ENCODE measurements around the gene EEF2K. TPM values are rescaled to one million over a fixed set of nuclear protein-coding genes. Genes with fewer than 3 reads are reported as not detected.
A peak's percentile ranks its signal among the peaks of the same experiment; 100 is the strongest.

The EEF2K gene
- total and polyA plus RNA-seq, 2 of the 13 experiments (the other 11 are each of a cell fraction or from before 2014, with no cell fraction given): 22.0 to 23.8 TPM

DNA sequence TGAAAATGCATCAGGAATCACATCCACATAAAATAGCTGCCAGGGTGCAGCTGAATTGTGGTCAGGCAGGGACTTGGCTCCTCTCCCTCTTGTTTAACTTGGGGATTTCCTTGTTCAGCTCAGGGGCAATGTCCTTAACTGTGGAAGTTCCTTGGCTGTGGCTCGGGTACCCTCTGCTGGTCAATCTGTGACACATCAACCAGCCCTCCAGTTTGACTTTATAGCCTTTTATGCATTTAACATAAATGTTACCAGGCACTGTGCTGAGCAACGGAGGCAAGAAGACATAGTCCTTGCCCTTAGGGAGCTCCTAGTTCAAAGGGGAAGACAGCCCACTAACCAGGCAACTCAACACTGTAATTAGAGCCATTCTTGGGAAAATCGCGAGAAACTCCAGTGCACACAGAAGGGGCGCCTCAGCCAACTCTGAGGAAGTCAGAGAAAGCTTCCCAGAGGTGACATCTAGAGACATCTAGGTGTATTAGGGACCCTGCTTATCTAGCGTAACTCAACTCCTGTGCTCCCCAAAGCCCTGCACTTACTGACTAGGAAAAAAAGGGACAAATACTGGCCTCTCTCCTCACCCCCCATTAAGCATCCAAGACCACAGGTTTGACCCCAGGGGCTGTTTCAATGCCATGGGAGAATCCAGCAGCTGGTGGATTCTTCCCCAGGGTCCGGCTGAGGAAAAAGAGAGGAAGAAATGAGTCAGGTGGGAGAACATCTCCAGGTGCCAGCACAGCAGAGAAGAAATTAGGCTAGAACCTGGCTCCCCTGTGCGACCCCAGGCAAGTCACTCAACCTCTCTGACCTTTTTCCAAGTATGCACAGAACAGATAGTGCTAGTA, 17.3 kb upstream of the EEF2K start (continued):
- TF ChIP-seq, protein P1, sequence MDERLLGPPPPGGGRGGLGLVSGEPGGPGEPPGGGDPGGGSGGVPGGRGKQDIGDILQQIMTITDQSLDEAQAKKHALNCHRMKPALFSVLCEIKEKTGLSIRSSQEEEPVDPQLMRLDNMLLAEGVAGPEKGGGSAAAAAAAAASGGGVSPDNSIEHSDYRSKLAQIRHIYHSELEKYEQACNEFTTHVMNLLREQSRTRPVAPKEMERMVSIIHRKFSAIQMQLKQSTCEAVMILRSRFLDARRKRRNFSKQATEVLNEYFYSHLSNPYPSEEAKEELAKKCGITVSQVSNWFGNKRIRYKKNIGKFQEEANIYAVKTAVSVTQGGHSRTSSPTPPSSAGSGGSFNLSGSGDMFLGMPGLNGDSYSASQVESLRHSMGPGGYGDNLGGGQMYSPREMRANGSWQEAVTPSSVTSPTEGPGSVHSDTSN (CRISPR knock-in tag; IDR thresholded peaks at IDR 0.05): no peak
- TF ChIP-seq, protein P2, sequence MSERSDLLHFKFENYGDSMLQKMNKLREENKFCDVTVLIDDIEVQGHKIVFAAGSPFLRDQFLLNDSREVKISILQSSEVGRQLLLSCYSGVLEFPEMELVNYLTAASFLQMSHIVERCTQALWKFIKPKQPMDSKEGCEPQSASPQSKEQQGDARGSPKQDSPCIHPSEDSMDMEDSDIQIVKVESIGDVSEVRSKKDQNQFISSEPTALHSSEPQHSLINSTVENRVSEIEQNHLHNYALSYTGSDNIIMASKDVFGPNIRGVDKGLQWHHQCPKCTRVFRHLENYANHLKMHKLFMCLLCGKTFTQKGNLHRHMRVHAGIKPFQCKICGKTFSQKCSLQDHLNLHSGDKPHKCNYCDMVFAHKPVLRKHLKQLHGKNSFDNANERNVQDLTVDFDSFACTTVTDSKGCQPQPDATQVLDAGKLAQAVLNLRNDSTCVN (CRISPR knock-in tag; IDR thresholded peaks at IDR 0.05; ENCODE audit: borderline replicate concordance): no peak
- TF ChIP-seq NCOA2 (CRISPR knock-in tag; IDR thresholded peaks at IDR 0.05): no peak
- TF ChIP-seq ZC3H13 (CRISPR knock-in tag; IDR thresholded peaks at IDR 0.05): no peak
- no peak for TF ChIP-seq ZNF33B (CRISPR knock-in tag; IDR thresholded peaks at IDR 0.05)
- no peak; the same call in 1 of the 2 replicates for TF ChIP-seq ZNF331 (CRISPR knock-in tag; IDR thresholded peaks at IDR 0.05)
- no peak for TF ChIP-seq ZNF20 (CRISPR knock-in tag; IDR thresholded peaks at IDR 0.05)
- TF ChIP-seq ZFX (CRISPR knock-in tag; IDR thresholded peaks at IDR 0.05; ENCODE audit: low read depth): no peak
- TF ChIP-seq ZNF253 (CRISPR knock-in tag; IDR thresholded peaks at IDR 0.05; ENCODE audit: borderline replicate concordance): 0 out of 2 replicates have a peak, but pooled peaks have one; percentile 63
- TF ChIP-seq, protein P3, sequence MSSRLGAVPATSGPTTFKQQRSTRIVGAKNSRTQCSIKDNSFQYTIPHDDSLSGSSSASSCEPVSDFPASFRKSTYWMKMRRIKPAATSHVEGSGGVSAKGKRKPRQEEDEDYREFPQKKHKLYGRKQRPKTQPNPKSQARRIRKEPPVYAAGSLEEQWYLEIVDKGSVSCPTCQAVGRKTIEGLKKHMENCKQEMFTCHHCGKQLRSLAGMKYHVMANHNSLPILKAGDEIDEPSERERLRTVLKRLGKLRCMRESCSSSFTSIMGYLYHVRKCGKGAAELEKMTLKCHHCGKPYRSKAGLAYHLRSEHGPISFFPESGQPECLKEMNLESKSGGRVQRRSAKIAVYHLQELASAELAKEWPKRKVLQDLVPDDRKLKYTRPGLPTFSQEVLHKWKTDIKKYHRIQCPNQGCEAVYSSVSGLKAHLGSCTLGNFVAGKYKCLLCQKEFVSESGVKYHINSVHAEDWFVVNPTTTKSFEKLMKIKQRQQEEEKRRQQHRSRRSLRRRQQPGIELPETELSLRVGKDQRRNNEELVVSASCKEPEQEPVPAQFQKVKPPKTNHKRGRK (CRISPR knock-in tag; IDR thresholded peaks at IDR 0.05): no peak
- TF ChIP-seq SRSF1 (optimal IDR thresholded peaks at IDR 0.05; ENCODE audit: low read depth, low read length): no peak
- no peak for TF ChIP-seq ADNP (CRISPR knock-in tag; IDR thresholded peaks at IDR 0.05)
- TF ChIP-seq ZSCAN9 (CRISPR knock-in tag; IDR thresholded peaks at IDR 0.05; ENCODE audit: borderline replicate concordance): no peak
- TF ChIP-seq KLF13 (CRISPR knock-in tag; IDR thresholded peaks at IDR 0.05): no peak
- no peak for TF ChIP-seq EZH2 (conservative IDR thresholded peaks at IDR 0.05; ENCODE audit: low read depth, low read length)
- TF ChIP-seq, protein P4, sequence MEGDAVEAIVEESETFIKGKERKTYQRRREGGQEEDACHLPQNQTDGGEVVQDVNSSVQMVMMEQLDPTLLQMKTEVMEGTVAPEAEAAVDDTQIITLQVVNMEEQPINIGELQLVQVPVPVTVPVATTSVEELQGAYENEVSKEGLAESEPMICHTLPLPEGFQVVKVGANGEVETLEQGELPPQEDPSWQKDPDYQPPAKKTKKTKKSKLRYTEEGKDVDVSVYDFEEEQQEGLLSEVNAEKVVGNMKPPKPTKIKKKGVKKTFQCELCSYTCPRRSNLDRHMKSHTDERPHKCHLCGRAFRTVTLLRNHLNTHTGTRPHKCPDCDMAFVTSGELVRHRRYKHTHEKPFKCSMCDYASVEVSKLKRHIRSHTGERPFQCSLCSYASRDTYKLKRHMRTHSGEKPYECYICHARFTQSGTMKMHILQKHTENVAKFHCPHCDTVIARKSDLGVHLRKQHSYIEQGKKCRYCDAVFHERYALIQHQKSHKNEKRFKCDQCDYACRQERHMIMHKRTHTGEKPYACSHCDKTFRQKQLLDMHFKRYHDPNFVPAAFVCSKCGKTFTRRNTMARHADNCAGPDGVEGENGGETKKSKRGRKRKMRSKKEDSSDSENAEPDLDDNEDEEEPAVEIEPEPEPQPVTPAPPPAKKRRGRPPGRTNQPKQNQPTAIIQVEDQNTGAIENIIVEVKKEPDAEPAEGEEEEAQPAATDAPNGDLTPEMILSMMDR (CRISPR knock-in tag; IDR thresholded peaks at IDR 0.05): peak; percentile 98
- TF ChIP-seq ZSCAN22 (CRISPR knock-in tag; IDR thresholded peaks at IDR 0.05): 0 out of 2 replicates have a peak, but pooled peaks have one; percentile 13
- no peak for TF ChIP-seq CC2D1A (CRISPR knock-in tag; IDR thresholded peaks at IDR 0.05)
- no peak; the same call in none of the 2 replicates for TF ChIP-seq CBX5 (CRISPR knock-in tag; IDR thresholded peaks at IDR 0.05; ENCODE audit: borderline replicate concordance)
- no peak for TF ChIP-seq MTF2 (CRISPR knock-in tag; IDR thresholded peaks at IDR 0.05; ENCODE audit: borderline replicate concordance)
- TF ChIP-seq IKZF4 (CRISPR knock-in tag; IDR thresholded peaks at IDR 0.05; ENCODE audit: borderline replicate concordance, low read depth, not compliant biosample characterization): no peak

Measured in HepG2 (cell line).